OCI-LY7 (cell line): Measurements from ENCODE around the gene MRPL22. TPM values are rescaled to one million over a fixed set of nuclear protein-coding genes. Genes with fewer than 3 reads are reported as not detected.
"Not testable (repeated sequence)": the region's sequence is repeated elsewhere in the genome, so short reads cannot be mapped to it uniquely, and the experiment has no call there.

Experiments
- BruUV-seq: library from RNA; stranded (reverse); fragments of 400-500 nt; replicated peaks from 2 replicates; lab custom pipeline; 2021; lab: Mats Ljungman, UMichigan
- CTCF ChIA-PET: fragments of 300-600 bp; sonication (Branson Sonifier 250); formaldehyde crosslinking; loops from one replicate; lab custom pipeline; 2022; ENCODE audit warnings: antibody characterized with exemption; ENCODE audit not compliant: unreplicated experiment; lab: Charles Lee
- POLR2A ChIA-PET: fragments of 300-600 bp; sonication (Branson Sonifier 250); formaldehyde crosslinking; loops from one replicate; lab custom pipeline; 2022; ENCODE audit warnings: antibody characterized with exemption; lab: Charles Lee
- DNase-seq: peaks from one replicate; pipeline ENCODE4 v3.0.0-alpha.2; 2015; ENCODE audit warnings: low spot score
- H2AFZ ChIP-seq: fragments of 200-600 bp; sonication (generic), shearing (Covaris generic); 2 replicates; pipeline ENCODE4 v1.6.1; 2014; ENCODE audit warnings: mild to moderate bottlenecking, antibody characterized with exemption, low read length, moderate library complexity
- H3K27ac ChIP-seq: fragments of 200-600 bp; sonication (generic); 2 replicates; pipeline ENCODE4 v1.5.1; 2014; ENCODE audit warnings: mixed run types, low read depth, mild to moderate bottlenecking, moderate library complexity, low read length, inconsistent platforms; ENCODE audit not compliant: poor library complexity, severe bottlenecking
- H3K36me3 ChIP-seq: fragments of 200-600 bp; sonication (generic); 2 replicates; pipeline ENCODE4 v1.6.1; 2014; ENCODE audit warnings: mild to moderate bottlenecking, antibody characterized with exemption, low read length, moderate library complexity, mixed read lengths; ENCODE audit not compliant: insufficient read depth
- H3K4me1 ChIP-seq: fragments of 200-600 bp; sonication (generic); 2 replicates; pipeline ENCODE4 v1.5.1; 2014; ENCODE audit warnings: mild to moderate bottlenecking, low read length; ENCODE audit not compliant: insufficient read depth, poor library complexity, severe bottlenecking
- H3K4me2 ChIP-seq: fragments of 200-600 bp; sonication (generic); 2 replicates; pipeline ENCODE4 v1.6.1; 2014; ENCODE audit warnings: mild to moderate bottlenecking, low read length
- H3K4me3 ChIP-seq: fragments of 200-600 bp; sonication (generic); 2 replicates; pipeline ENCODE4 v1.5.1; 2014; ENCODE audit warnings: mild to moderate bottlenecking, low read depth, low read length; ENCODE audit not compliant: poor library complexity, severe bottlenecking
- H3K79me2 ChIP-seq: fragments of 200-600 bp; sonication (generic); 2 replicates; pipeline ENCODE4 v1.6.1; 2016; ENCODE audit warnings: low read depth, mild to moderate bottlenecking, low read length, moderate library complexity, mixed read lengths; ENCODE audit not compliant: insufficient read depth
- H3K9me2 ChIP-seq: fragments of 200-600 bp; sonication (generic); 2 replicates; pipeline ENCODE4 v1.6.1; 2016; ENCODE audit warnings: mild to moderate bottlenecking, low read length, mixed read lengths; ENCODE audit not compliant: insufficient read depth
- H3K9me3 ChIP-seq: fragments of 200-600 bp; sonication (generic); 2 replicates; pipeline ENCODE4 v1.6.1; 2014; ENCODE audit warnings: mild to moderate bottlenecking, mixed run types, low read length, mixed read lengths
- H4K20me1 ChIP-seq: fragments of 200-600 bp; sonication (generic); 2 replicates; pipeline ENCODE4 v1.6.1; 2014; ENCODE audit warnings: mild to moderate bottlenecking, antibody characterized with exemption, low read length, moderate library complexity, mixed read lengths; ENCODE audit not compliant: insufficient read depth
- CTCF ChIP-seq: fragments of 200-600 bp; sonication (generic); conservative IDR thresholded peaks from 2 replicates; pipeline ENCODE4 v1.5.1; 2014; ENCODE audit warnings: mild to moderate bottlenecking, antibody characterized with exemption, low read length, moderate library complexity, mixed read lengths
- EZH2phosphoT487 ChIP-seq: fragments of 200-600 bp; sonication (generic); IDR thresholded peaks from 2 replicates; pipeline ENCODE4 v1.6.1; 2018; ENCODE audit warnings: low read depth, borderline replicate concordance, mild to moderate bottlenecking, mixed run types, antibody characterized with exemption, low read length, moderate library complexity, mixed read lengths
- intact Hi-C: fragments of 100-400 bp; cut with micrococcal nuclease; formaldehyde crosslinking; loops from one replicate; pipeline ENCODE4 v1.10.0; 2022; ENCODE audit not compliant: unreplicated experiment
- total RNA-seq, 2 experiments: library from RNA; depleted of rRNA in 1 of 2; stranded (reverse); fragments of >200 nt in 1 of 2; shearing (Covaris generic) in 1 of 2; gene quantifications; 2 replicates each; pipeline ENCODE4 v1.2.3, GENCODE V29; 2014 to 2022

The MRPL22 gene
- total RNA-seq, 2 experiments from 2014 or later = 34.0 to 91.8 TPM

GRCh38 chr5:154977409-154977808 is 36.5 kb downstream of the MRPL22 start:
- intact Hi-C loops = no loop called here

GRCh38 chr5:154978294-154978693 is 37.4 kb downstream of the MRPL22 start:
- BruUV-seq, H3K9me3 ChIP-seq, H2AFZ ChIP-seq, H4K20me1 ChIP-seq, H3K4me2 ChIP-seq, H3K79me2 ChIP-seq, H3K27ac ChIP-seq, H3K9me2 ChIP-seq, H3K4me3 ChIP-seq, POLR2A ChIA-PET, CTCF ChIA-PET, DNase-seq, H3K36me3 ChIP-seq, H3K4me1 ChIP-seq, intact Hi-C loops: not testable (repeated sequence)

More at GRCh38 chr5:154977409-154977808, 36.5 kb downstream of the MRPL22 start:
- Histone ChIP-seq H3K27ac (no peak overlapping the region), H3K4me3 (no peak overlapping the region), H3K4me1 (no peaks in the 10 kb centered on the region), H3K9me3 (no peaks in the 10 kb centered on the region), H3K4me2 (no peak overlapping the region), H3K36me3 (no peaks in the 10 kb centered on the region), H3K9me2 (no peaks in the 10 kb centered on the region), H3K79me2 (no peaks in the 10 kb centered on the region), H2AFZ (no peak overlapping the region), H4K20me1 (no peaks in the 10 kb centered on the region)
- DNase-seq = no peak
- no TSS peak for BruUV-seq
- CTCF ChIA-PET = no interaction called here
- TF ChIP-seq CTCF = no peak
- POLR2A ChIA-PET = no interaction called here

GRCh38 chr5:154984946-154985516 is 44.2 kb downstream of the MRPL22 start:
- CTCF ChIA-PET = no interaction called here
- no peak overlapping the region for H3K4me3 ChIP-seq
- H3K36me3 ChIP-seq = no peaks in the 10 kb centered on the region
- H2AFZ ChIP-seq = no peak overlapping the region
- intact Hi-C loops = no loop called here
- H3K79me2 ChIP-seq = no peaks in the 10 kb centered on the region
- no peak overlapping the region for H3K27ac ChIP-seq
- no peak for DNase-seq
- TF ChIP-seq EZH2phosphoT487 = no peak
- TF ChIP-seq CTCF = no peak
- no peaks in the 10 kb centered on the region for H4K20me1 ChIP-seq
- POLR2A ChIA-PET = interaction anchor here (0.6 to 1.0 kb wide), 2 partner anchors 32 to 824 kb away, joined by 3 read pairs; no protein-coding TSS in a partner anchor
- H3K4me1 ChIP-seq = no peaks in the 10 kb centered on the region
- BruUV-seq = no TSS peak
- no peaks in the 10 kb centered on the region for H3K9me2 ChIP-seq
- no peaks in the 10 kb centered on the region for H3K9me3 ChIP-seq
- H3K4me2 ChIP-seq = no peak overlapping the region
